Vagina (tissue), 2 donors: ENCODE results near the gene BAMBI. TPM values are rescaled to one million over a fixed set of nuclear protein-coding genes. Genes with fewer than 3 reads are reported as not detected.

Experiments
- DNase-seq, 2 donors: peaks; one replicate each; pipeline ENCODE4 v3.0.0-alpha.2; 2017; ENCODE audit errors: extremely low spot score in 2 of 2
- H3K27ac ChIP-seq: fragments of 200-600 bp; sonication (generic); one replicate; pipeline ENCODE4 v1.5.1; 2019
- H3K27me3 ChIP-seq: fragments of 200-600 bp; sonication (generic); one replicate; pipeline ENCODE4 v1.5.1; 2019
- H3K36me3 ChIP-seq, 2 donors: fragments of 200-600 bp; sonication (generic); one replicate each; pipeline ENCODE4 v1.5.1; 2017 to 2019
- H3K4me1 ChIP-seq: fragments of 200-600 bp; sonication (generic); one replicate; pipeline ENCODE4 v1.5.1; 2019
- H3K4me3 ChIP-seq, 2 donors: fragments of 200-600 bp; sonication (generic); 1 replicate in 1 of 2; 2 replicates in 1 of 2; pipeline ENCODE4 v1.5.1; 2016 to 2019
- H3K9me3 ChIP-seq: fragments of 200-600 bp; sonication (generic); one replicate; pipeline ENCODE4 v1.5.1; 2019
- POLR2A ChIP-seq, 2 donors: fragments of 450-650 bp; IDR thresholded peaks; one replicate each; pipeline ENCODE4 v1.6.1; 2017; ENCODE audit warnings: antibody characterized with exemption in 2 of 2, mild to moderate bottlenecking in 2 of 2, moderate library complexity in 2 of 2
- POLR2AphosphoS5 ChIP-seq, 2 donors: sonication (generic); formaldehyde crosslinking; IDR thresholded peaks; one replicate each; pipeline ENCODE4 v1.9.0; 2017; ENCODE audit warnings: antibody characterized with exemption in 2 of 2, mild to moderate bottlenecking in 2 of 2, low read depth in 1 of 2; ENCODE audit not compliant: insufficient read depth in 1 of 2
- intact Hi-C: fragments of 100-400 bp; cut with DNase I; formaldehyde crosslinking; loops from one replicate; pipeline ENCODE4 v1.15.1; 2023
- small RNA-seq: library from RNA; depleted of rRNA; stranded (forward); fragments of <200 nt; gene quantifications from one replicate; pipeline ENCODE3, GENCODE V24; 2016
- total RNA-seq: library from RNA; depleted of rRNA; stranded (reverse); fragments of >200 nt; gene quantifications from one replicate; pipeline ENCODE4 v1.2.3, GENCODE V29; 2016
- TF ChIP-seq, protein P1 (sequence below), 3 experiments: fragments of 450-650 bp in 2 of 3; fragments of 200-600 bp in 1 of 3; sonication (generic) in 1 of 3; IDR thresholded peaks; one replicate each; pipeline ENCODE4 v1.5.1; 2017 to 2019; ENCODE audit warnings: antibody characterized with exemption in 3 of 3, mild to moderate bottlenecking in 2 of 3, moderate library complexity in 2 of 3

Gene BAMBI
- total RNA-seq, 1 donor from 2014 or later, result 10.8 TPM

GRCh38 chr10:28728366-28728765, 51.0 kb downstream of the BAMBI start:
- no peak for DNase-seq
- no peaks in the 10 kb centered on the region for H3K27me3 ChIP-seq
- no peaks in the 10 kb centered on the region for H3K9me3 ChIP-seq
- H3K27ac ChIP-seq, result no peak overlapping the region
- H3K4me1 ChIP-seq, result no peaks in the 10 kb centered on the region
- intact Hi-C loops, result no loop called here
- no peak for TF ChIP-seq POLR2AphosphoS5 (IDR thresholded peaks at IDR 0.05; ENCODE audit: insufficient read depth in 1 of 2, low read depth in 1 of 2)
- TF ChIP-seq POLR2A (IDR thresholded peaks at IDR 0.05), result no peak
- H3K4me3 ChIP-seq, result no peak overlapping the region
- no peaks in the 10 kb centered on the region for H3K36me3 ChIP-seq

DNA sequence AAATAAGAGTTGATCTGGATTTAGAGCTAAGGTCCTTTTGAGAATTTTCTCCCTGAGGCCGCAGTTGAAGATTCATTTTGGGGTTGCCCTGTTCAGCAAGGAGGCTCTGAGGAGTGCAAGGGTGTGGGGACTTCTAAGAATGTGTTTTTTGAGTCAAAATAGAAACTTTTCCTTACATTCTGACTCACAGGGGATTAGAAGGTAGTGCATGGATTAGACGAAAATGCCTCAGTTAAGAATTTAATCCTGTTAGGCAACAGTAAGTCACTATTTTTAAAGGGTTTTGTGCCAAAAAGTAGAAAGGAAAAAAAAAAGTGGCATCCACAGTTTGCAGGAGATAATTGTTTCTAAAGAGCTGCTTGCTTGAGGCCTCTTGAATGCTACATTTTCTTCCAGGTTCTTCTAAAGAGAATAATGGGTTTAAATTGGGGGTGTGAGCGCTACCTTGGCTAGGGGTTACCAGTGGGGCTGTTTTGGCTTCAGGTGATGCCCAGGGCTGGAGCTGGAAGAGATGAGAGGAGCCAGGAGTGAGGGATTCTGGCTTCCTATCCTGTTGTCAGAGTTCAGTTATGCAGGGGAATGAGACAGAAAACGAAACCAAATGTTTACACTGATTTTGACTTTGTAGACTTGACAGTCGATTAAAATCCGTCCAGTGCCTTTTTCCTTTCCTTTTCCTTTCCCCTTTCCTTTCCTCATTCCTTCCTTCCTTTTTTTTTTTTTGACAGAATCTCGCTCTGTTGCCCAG, 52.9 kb downstream of the BAMBI start:
- no peaks in the 10 kb centered on the region for H3K4me1 ChIP-seq
- no peak overlapping the region for H3K4me3 ChIP-seq
- H3K27me3 ChIP-seq, result no peaks in the 10 kb centered on the region
- H3K9me3 ChIP-seq, result no peaks in the 10 kb centered on the region
- intact Hi-C loops, result no loop called here
- H3K36me3 ChIP-seq, result no peaks in the 10 kb centered on the region
- H3K27ac ChIP-seq, result no peak overlapping the region
- no peak for DNase-seq
- TF ChIP-seq POLR2A (IDR thresholded peaks at IDR 0.05) (no peak), POLR2AphosphoS5 (IDR thresholded peaks at IDR 0.05; ENCODE audit: insufficient read depth in 1 of 2, low read depth in 1 of 2) (no peak)
- TF ChIP-seq, protein P1, sequence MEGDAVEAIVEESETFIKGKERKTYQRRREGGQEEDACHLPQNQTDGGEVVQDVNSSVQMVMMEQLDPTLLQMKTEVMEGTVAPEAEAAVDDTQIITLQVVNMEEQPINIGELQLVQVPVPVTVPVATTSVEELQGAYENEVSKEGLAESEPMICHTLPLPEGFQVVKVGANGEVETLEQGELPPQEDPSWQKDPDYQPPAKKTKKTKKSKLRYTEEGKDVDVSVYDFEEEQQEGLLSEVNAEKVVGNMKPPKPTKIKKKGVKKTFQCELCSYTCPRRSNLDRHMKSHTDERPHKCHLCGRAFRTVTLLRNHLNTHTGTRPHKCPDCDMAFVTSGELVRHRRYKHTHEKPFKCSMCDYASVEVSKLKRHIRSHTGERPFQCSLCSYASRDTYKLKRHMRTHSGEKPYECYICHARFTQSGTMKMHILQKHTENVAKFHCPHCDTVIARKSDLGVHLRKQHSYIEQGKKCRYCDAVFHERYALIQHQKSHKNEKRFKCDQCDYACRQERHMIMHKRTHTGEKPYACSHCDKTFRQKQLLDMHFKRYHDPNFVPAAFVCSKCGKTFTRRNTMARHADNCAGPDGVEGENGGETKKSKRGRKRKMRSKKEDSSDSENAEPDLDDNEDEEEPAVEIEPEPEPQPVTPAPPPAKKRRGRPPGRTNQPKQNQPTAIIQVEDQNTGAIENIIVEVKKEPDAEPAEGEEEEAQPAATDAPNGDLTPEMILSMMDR (IDR thresholded peaks at IDR 0.05), result no peak

- H3K9me3 ChIP-seq, result no peaks in the 10 kb centered on the region
- no peaks in the 10 kb centered on the region for H3K4me1 ChIP-seq
- H3K4me3 ChIP-seq, result no peak overlapping the region
- DNase-seq, result no peak
- H3K27ac ChIP-seq, result no peak overlapping the region
- H3K27me3 ChIP-seq, result no peaks in the 10 kb centered on the region
- intact Hi-C loops, result no loop called here
- no peak for TF ChIP-seq POLR2AphosphoS5 (IDR thresholded peaks at IDR 0.05; ENCODE audit: insufficient read depth in 1 of 2, low read depth in 1 of 2)
- no peak for TF ChIP-seq POLR2A (IDR thresholded peaks at IDR 0.05)
- TF ChIP-seq, protein P1 (IDR thresholded peaks at IDR 0.05), result no peak
- H3K36me3 ChIP-seq, result no peaks in the 10 kb centered on the region
Measured at GRCh38 chr10:28732091-28732490, 54.8 kb downstream of the BAMBI start.

Small RNAs within 50 kb of the gene (small RNA-seq; reads per million reads assigned to genes)
- not detected for gene RNU4ATAC6P
- gene RNU6-1067P, result not detected

Other genes starting within 250 kb of the BAMBI start
- 112 TPM for gene WAC, start 144.4 kb upstream of the BAMBI start, total RNA-seq